ENCODE data around the gene DNAJC5.
"Not testable (repeated sequence)": the region's sequence is repeated elsewhere in the genome, so short reads cannot be mapped to it uniquely, and the experiment has no call there.

DNAJC5 gene

GRCh38 chr20:63920226-63920625 lies 25.3 kb downstream of the DNAJC5 start:
- H3K4me3 ChIP-seq (ENCODE audit: low read depth, low read length) = no peak overlapping the region
- no peak for DNase-seq (ENCODE audit: low read depth)
- TF ChIP-seq, protein P1, sequence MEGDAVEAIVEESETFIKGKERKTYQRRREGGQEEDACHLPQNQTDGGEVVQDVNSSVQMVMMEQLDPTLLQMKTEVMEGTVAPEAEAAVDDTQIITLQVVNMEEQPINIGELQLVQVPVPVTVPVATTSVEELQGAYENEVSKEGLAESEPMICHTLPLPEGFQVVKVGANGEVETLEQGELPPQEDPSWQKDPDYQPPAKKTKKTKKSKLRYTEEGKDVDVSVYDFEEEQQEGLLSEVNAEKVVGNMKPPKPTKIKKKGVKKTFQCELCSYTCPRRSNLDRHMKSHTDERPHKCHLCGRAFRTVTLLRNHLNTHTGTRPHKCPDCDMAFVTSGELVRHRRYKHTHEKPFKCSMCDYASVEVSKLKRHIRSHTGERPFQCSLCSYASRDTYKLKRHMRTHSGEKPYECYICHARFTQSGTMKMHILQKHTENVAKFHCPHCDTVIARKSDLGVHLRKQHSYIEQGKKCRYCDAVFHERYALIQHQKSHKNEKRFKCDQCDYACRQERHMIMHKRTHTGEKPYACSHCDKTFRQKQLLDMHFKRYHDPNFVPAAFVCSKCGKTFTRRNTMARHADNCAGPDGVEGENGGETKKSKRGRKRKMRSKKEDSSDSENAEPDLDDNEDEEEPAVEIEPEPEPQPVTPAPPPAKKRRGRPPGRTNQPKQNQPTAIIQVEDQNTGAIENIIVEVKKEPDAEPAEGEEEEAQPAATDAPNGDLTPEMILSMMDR (conservative IDR thresholded peaks at IDR 0.05; ENCODE audit: low read depth, low read length) = no peak

DNA sequence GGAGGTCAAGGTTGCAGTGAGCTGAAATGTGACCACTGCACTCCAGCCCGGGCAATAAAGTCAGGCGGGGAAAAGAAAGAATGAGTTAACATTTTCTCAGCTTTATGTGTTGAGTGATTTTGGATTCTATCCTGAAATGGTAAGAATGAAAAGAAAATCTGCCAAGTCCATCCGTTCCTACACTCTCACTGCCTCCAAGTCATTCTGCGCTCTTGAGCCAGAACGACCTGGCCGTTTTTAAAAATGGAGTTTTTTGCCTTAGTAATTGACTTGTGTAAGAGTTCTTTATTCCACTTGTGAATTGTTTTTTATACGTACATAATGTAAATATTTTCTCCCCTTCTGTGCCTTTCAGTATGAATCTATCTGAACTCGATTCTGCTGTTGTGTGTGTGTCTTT lies 28.7 kb downstream of the DNAJC5 start:
- DNase-seq (ENCODE audit: low read depth) = no peak
- TF ChIP-seq, protein P1 (conservative IDR thresholded peaks at IDR 0.05; ENCODE audit: low read depth, low read length) = no peak
- no peak overlapping the region for H3K4me3 ChIP-seq (ENCODE audit: low read depth, low read length)

GRCh38 chr20:63924241-63924640 lies 29.3 kb downstream of the DNAJC5 start:
- no peak overlapping the region for H3K4me3 ChIP-seq (ENCODE audit: low read depth, low read length)
- DNase-seq (ENCODE audit: low read depth) = no peak
- TF ChIP-seq, protein P1 (conservative IDR thresholded peaks at IDR 0.05; ENCODE audit: low read depth, low read length) = no peak

GRCh38 chr20:63926298-63926697 lies 31.4 kb downstream of the DNAJC5 start:
- no peak for DNase-seq (ENCODE audit: low read depth)
- no peak overlapping the region for H3K4me3 ChIP-seq (ENCODE audit: low read depth, low read length)
- TF ChIP-seq, protein P1 (conservative IDR thresholded peaks at IDR 0.05; ENCODE audit: low read depth, low read length) = no peak

DNA sequence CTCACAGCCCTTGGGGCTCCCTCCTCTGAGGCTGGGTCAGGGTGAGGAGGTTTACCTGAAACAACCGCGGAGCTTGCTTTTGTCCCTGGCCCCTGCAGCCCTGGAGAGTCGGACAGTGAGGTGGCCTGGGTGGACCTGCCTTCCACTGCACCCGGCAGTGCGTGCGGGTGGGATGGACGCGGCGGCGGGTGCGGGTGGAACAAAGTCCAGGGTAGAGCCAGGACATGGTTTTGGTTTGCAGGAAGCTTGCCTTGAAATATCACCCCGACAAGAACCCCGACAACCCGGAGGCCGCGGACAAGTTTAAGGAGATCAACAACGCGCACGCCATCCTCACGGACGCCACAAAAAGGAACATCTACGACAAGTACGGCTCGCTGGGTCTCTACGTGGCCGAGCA lies 34.1 kb downstream of the DNAJC5 start:
- no peak overlapping the region for H3K4me3 ChIP-seq (ENCODE audit: low read depth, low read length)
- DNase-seq (ENCODE audit: low read depth) = no peak
- TF ChIP-seq, protein P1 (conservative IDR thresholded peaks at IDR 0.05; ENCODE audit: low read depth, low read length) = no peak

DNA sequence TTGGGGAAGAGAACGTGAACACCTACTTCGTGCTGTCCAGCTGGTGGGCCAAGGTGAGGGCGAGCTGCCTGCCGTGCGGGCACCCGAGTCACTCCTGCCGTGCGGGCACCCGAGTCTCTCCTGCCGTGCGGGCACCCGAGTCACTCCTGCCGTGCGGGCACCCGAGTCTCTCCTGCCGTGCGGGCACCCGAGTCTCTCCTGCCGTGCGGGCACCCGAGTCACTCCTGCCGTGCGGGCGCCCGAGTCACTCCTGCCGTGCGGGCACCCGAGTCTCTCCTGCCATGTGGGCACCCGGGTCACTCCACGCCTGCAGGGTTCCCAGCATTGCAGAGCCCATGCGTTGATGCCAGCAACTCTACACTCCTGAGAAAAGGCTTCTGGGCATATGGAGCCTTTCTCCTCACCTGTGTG lies 34.6 kb downstream of the DNAJC5 start:
- H3K4me3 ChIP-seq (ENCODE audit: low read depth, low read length); DNase-seq (ENCODE audit: low read depth): not testable (repeated sequence)

DNA sequence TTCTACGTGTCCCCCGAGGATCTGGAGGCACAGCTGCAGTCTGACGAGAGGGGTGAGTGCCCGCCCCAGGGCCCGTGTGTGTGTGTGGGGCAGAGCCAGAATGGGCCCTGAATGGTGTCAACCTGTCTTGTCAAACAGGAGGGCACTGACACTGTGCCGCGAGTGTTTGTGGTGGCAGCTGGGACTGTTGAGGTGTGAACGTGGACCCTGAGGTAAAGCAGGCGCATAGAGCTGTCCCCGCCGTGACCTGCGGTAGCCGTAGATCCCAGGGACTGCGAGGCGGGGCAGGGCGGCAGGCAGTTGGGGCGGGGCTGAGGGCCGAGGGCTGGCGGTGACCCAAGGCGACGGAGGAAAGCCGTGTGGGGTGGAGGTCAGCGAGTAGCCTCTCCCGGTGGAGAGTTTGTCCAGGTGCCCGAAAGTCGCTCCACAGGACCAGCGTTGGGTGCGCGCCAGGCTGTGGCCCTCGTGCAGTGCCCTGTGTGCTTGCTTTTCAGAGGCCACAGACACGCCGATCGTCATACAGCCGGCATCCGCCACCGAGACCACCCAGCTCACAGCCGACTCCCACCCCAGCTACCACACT lies 36.1 kb downstream of the DNAJC5 start:
- no peak for DNase-seq (ENCODE audit: low read depth)
- no peak overlapping the region for H3K4me3 ChIP-seq (ENCODE audit: low read depth, low read length)
- TF ChIP-seq, protein P1 (conservative IDR thresholded peaks at IDR 0.05; ENCODE audit: low read depth, low read length) = no peak
